GM19239 (cell line): ENCODE data around the gene KCNQ5.
"Not testable (repeated sequence)": the region's sequence is repeated elsewhere in the genome, so short reads cannot be mapped to it uniquely, and the experiment has no call there.

Experiments used
- DNase-seq: peaks from one replicate; pipeline ENCODE4 v3.0.0; 2011; ENCODE audit warnings: low spot score; ENCODE audit not compliant: insufficient read length
- FAIRE-seq: peaks from 2 replicates; lab custom pipeline; 2011; peaks lifted over from hg19 to GRCh38; lab: Jason Lieb, UNC

The KCNQ5 gene

GRCh38 chr6:72621291-72622093 is at the start of gene KCNQ5:
Gene KCNQ5 (plus strand): TSS chr6:72622064.
- DNase-seq (no peak), FAIRE-seq (peak; percentile 79)

GRCh38 chr6:72579865-72580264 is 42.0 kb upstream of the KCNQ5 start:
- DNase-seq (no peak), FAIRE-seq (peak; percentile 81)

GRCh38 chr6:72580281-72580940 is 41.5 kb upstream of the KCNQ5 start:
- peak; percentile 66 for FAIRE-seq
- peak; percentile 8 for DNase-seq

GRCh38 chr6:72580950-72581349 is 40.9 kb upstream of the KCNQ5 start:
- not testable (repeated sequence) for FAIRE-seq, DNase-seq

- no peak for DNase-seq
- FAIRE-seq, result no peak
These were observed 33.7 kb upstream of the KCNQ5 start for GRCh38 chr6:72588155-72588554.

GRCh38 chr6:72589096-72589495 is 32.8 kb upstream of the KCNQ5 start:
- no peak for FAIRE-seq
- no peak for DNase-seq

GRCh38 chr6:72595812-72596211 is 26.1 kb upstream of the KCNQ5 start:
- peak; percentile 85 for FAIRE-seq

GRCh38 chr6:72616406-72617015 is 5.4 kb upstream of the KCNQ5 start:
- DNase-seq (no peak), FAIRE-seq (peak; percentile 90)

More at GRCh38 chr6:72595812-72596211, 26.1 kb upstream of the KCNQ5 start:
- DNase-seq, result no peak

GRCh38 chr6:72617721-72618120 is 4.1 kb upstream of the KCNQ5 start:
- DNase-seq, result no peak
- peak; percentile 63 for FAIRE-seq

GRCh38 chr6:72619883-72620696 is 1.8 kb upstream of the KCNQ5 start:
- FAIRE-seq, result peak; percentile 96

GRCh38 chr6:72620871-72621290 is 983 bp upstream of the KCNQ5 start:
- FAIRE-seq (no peak), DNase-seq (no peak)

More at GRCh38 chr6:72619883-72620696, 1.8 kb upstream of the KCNQ5 start:
- DNase-seq, result peak; percentile 45

GRCh38 chr6:72622094-72622940 is 453 bp downstream of the KCNQ5 start:
- DNase-seq (no peak), FAIRE-seq (no peak)

GRCh38 chr6:72623808-72624207 is 1.9 kb downstream of the KCNQ5 start:
- FAIRE-seq, result peak; percentile 45
- no peak for DNase-seq

- peak; percentile 95 for FAIRE-seq
- DNase-seq, result no peak
These were observed 2.8 kb downstream of the KCNQ5 start for GRCh38 chr6:72624557-72625160.

- no peak for DNase-seq
- FAIRE-seq, result peak; percentile 86
These were observed 4.3 kb downstream of the KCNQ5 start for GRCh38 chr6:72626126-72626525.

- no peak for FAIRE-seq
- no peak for DNase-seq
These were observed 5.7 kb downstream of the KCNQ5 start for GRCh38 chr6:72627539-72627938.

- no peak for DNase-seq
- no peak for FAIRE-seq
These were observed 9.6 kb downstream of the KCNQ5 start for GRCh38 chr6:72631480-72631879.

GRCh38 chr6:72635636-72636035 is 13.8 kb downstream of the KCNQ5 start:
- DNase-seq (no peak), FAIRE-seq (no peak)

GRCh38 chr6:72636215-72636614 is 14.4 kb downstream of the KCNQ5 start:
- DNase-seq, result no peak
- peak; percentile 91 for FAIRE-seq
